NK-92 treated with Interleukin-12 subunit alpha and Interleukin-12 subunit beta, amount 100 ng/mL, for 24 hours (cell line): ENCODE results near the gene CHD8.
"Not testable (repeated sequence)": the region's sequence is repeated elsewhere in the genome, so short reads cannot be mapped to it uniquely, and the experiment has no call there.

Source experiments
- DNase-seq: peaks from one replicate; lab custom pipeline; 2025; lab: John Stamatoyannopoulos, UW

CHD8 gene

DNA sequence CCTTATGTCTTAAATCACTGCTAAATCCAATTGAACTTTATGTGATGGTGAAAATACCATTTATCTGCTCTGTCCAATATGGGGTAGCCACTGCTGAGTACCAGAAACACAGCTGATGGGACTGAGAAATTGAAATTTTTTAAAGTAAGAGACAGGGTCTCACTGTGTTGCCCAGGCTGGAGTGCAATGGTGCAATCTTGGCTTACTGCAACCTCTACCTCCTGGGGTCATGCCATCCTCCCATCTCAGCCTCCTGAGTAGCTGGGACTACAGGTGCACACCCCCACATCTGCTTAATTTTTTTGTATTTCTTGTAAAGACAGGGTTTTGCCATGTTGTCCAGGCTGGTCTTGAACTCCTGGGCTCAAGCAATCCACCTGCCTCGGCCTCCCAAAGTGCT lies 83.1 kb downstream of the CHD8 start:
- DNase-seq, result not testable (repeated sequence)

DNA sequence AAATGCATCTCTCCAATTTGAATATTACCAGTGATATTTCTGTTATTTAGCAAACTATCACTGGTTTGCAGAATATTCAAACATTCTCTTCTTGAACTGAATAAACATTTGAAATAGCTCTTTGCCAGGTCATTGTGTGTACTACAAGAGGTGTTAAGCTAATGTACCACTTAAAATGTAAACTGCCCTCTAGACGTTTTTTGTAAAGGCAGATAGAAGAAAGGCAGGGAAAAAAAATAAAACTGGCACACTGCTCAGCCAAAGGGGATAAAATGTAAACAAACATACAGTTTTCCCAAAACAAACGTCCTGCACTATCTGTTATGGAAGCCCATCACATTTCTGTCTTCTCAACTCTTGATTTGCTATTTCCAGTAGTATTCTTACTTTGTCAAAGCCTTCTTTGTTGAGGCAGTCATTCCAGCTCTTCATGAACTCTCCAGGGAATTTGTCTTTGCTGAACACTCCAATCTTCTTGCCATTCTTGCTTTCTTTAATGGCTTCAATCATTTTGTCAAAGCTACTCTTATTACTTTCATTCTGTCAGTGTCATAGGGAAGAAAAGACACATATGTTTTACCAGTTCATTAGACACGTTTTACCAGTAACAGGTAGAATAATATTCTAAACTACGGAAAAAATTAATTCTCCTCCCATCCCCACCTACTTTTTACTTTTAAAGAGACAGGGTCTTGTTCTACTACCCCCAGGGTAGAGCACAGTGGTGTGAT lies 85.8 kb downstream of the CHD8 start:
- DNase-seq, result no peak

DNA sequence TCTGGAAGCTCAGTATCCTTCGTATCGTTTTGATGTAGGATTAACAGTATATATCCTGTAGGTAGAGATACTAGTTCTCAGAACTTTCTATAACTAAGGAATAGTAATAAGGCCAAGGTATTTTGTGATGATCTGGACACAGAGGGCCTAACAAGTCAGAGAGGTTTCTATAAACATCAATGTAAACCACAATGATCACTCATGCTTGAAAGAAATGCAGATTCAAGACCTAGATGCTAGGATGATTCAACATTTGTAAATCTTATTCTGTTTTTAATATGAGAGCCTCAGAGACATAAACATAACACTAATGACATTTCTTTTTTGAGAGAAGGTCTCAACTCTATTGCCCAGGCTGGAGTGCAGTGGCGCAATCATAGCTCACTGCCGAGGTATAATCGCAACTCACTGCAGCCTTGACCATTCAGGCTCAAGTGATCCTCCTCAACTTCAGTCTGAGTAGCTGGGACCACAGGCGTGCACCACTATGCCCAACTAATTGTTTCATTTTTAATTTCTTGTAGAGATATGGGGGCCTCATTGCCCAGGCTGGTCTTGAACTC lies 88.3 kb downstream of the CHD8 start:
- DNase-seq, result no peak

DNA sequence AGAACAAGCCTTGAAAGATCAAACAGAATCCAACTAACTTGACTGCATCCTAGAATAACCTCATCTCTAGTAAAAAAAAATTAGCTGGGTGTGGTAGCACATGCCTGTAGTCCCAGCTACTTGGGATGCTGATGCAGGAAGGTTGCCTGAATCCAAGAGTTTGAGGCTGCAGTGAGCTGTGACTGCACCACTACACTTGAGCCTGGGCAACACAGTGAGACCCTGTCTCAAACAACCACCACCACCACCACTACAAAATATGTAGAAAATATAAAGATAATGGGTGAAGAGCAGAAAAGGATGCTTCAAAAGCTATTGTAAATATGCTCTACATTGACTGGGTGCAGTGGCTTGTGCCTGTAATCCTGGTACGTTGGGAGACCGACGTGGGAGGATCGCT lies 99.4 kb downstream of the CHD8 start:
- no peak for DNase-seq

DNA sequence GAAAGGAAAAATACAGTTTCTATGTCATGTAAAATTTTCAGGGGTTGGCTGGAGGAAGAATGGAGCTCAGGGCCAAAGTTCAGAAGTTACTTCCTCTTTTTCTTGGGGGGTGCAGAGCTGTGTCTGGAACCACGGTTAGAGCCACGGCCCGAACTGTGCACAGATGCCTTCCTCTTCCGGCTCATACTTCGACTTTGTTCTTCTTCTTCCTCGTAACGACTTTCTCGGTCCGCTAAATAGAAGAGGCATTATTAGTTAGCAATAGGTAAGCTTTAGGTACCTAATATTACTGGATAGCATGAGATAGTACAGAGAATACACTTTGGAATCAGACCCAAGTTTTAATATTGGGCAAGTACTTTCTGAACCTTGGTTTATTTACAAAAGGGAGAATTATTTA lies 103.3 kb downstream of the CHD8 start:
- no peak for DNase-seq

DNA sequence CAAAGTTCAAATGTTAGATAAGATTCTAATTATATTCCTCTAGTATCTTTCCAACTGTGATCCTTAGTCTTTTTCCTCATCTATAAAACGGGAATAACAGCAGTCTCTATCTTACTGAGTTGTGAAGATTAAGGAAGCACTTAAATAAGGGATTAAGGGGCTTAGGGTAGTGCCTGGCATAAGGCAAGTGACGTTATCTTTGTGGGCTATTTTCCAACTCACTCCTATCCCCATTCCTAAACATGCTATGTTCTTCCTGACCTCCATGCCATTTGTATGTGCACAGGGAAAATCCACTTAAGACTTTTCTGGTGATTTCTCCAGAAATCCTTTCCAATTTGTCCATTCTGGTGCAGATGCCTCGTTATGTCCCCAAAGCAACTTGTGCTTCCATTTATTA lies 105.4 kb downstream of the CHD8 start:
- DNase-seq, result no peak

DNA sequence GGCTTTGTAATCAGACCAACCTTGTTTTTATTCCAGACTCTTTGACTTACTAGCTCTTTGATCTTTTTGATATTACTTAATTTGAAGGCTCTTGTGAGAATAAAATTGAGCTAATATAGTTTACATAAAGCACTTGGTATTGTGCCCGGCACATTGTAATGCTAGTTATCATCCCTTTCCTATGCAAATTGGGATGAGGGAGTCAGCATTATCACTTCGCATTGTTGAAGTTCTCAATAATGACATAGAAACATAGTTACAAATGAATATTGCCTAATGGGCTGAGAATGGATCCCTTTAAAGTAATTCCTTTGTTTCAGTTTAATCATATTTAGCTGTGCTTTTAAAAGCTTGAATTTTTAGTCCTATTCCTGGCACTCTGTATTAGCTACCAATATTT lies 108.7 kb downstream of the CHD8 start:
- DNase-seq, result no peak

DNA sequence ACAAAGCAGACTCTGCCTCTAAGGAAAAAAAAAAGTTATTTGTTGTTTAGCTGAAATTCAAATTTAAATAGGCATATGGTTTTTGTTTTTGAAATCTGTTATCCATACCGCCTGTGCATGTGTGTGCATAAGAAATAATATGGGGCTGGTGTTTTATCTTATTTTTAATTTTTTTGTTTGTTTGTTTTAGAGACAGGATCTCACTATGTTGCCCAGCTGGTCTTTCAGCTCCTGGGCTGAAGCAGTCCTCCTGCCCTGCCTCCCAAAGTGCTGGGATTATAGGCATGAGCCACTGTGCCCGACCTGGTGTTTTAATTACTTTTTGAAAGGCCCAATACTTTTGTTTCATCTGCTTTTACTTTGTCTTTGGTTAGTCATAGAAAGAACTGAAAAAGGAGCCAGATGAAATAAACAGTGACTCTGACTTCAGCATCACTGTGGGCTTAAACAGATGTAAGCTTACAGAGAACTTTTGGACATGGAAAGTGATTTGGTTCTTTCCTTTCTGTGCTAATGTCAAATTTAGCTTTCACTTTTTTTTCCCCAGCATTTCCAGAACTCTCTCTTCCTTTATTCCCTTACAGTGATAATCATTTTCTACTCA lies 109.3 kb downstream of the CHD8 start:
- no peak for DNase-seq

DNA sequence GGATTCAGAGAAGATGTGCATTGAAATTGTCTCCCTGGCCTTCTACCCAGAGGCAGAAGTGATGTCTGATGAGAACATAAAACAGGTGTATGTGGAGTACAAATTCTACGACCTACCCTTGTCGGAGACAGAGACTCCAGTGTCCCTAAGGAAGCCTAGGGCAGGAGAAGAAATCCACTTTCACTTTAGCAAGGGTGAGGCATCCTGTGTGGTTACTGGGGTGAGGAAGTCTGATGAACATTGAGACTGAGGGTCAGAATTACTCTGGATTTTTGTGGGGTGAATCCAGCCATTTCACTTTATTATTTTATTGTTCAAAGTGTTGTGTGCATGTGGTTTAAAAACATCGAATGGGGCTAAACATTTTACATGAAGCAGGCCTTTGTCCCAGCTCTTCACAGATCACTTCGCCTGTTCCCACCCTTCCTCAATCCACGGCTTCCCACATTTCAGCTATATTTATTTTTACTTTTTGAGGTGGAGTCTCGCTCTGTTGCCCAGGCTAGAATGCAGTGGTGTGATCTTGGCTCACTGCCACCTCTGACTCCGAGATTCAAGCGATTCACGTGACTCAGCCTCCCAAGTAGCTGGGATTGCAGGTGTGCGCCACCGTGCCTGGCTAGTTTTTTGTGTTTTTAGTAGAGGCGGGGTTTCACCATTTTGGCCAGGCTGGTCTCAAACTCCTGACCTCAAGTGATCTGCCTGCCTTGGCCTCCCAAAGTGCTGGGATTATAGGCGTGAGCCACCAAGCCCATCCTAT lies 112.7 kb downstream of the CHD8 start:
- no peak for DNase-seq
